ENCODE data around the gene KRTAP5-2. TPM values are rescaled to one million over a fixed set of nuclear protein-coding genes. Genes with fewer than 3 reads are reported as not detected.
A peak's percentile ranks its signal among the peaks of the same experiment; 100 is the strongest.

Gene KRTAP5-2
- total and polyA plus RNA-seq, 7 donors = not detected

GRCh38 chr11:1560649-1561251 is 37.3 kb downstream of the KRTAP5-2 start:
- Histone ChIP-seq H3K9me3 (no peaks in the 10 kb centered on the region), H3K4me1 (peaks cover 44% of the 10 kb centered on the region), H3K36me3 (ENCODE audit: insufficient read depth in 1 of 2, low read depth in 1 of 2) (peaks cover 0 to 48% of the 10 kb centered on the region in 2 donors), H3K27me3 (ENCODE audit: insufficient read depth in 3 of 3, low read length in 2 of 3) (no peaks in the 10 kb centered on the region), H3K4me3 (no peak overlapping the region), H3K27ac (peak overlapping the region; percentile 89)
- ATAC-seq = no peak
- intact Hi-C loops (cut with DNase I) = no loop called here
- WGBS, 3 donors = 74 to 80% (median 76%) methylated on average over 8 of the region's 8 CpGs
- peak in 1 of 2 donors; percentile 49 for DNase-seq
- no peak for TF ChIP-seq CTCF (IDR thresholded peaks at IDR 0.05)

GRCh38 chr11:1560002-1560648 is 38.0 kb downstream of the KRTAP5-2 start:
- 45 to 59% (median 54%) methylated on average over 14 to 15 of the region's 15 CpGs for WGBS, 3 donors
- H3K4me1 ChIP-seq = peaks cover 44% of the 10 kb centered on the region
- H3K27me3 ChIP-seq (ENCODE audit: insufficient read depth in 3 of 3, low read length in 2 of 3) = no peaks in the 10 kb centered on the region
- no peak overlapping the region for H3K4me3 ChIP-seq
- no peak for TF ChIP-seq CTCF (IDR thresholded peaks at IDR 0.05)
- H3K27ac ChIP-seq = peak overlapping the region; percentile 89
- DNase-seq (no peak), ATAC-seq (peak in 1 of 4 donors; percentile 6)
- H3K9me3 ChIP-seq = no peaks in the 10 kb centered on the region
- peaks cover 0 to 48% of the 10 kb centered on the region in 2 donors for H3K36me3 ChIP-seq (ENCODE audit: insufficient read depth in 1 of 2, low read depth in 1 of 2)
- intact Hi-C loops (cut with DNase I) = no loop called here

- intact Hi-C loops (cut with DNase I) = no loop called here
- peaks cover 40% of the 10 kb centered on the region for H3K4me1 ChIP-seq
- H3K27ac ChIP-seq = peak overlapping the region; percentile 89
- DNase-seq (peak; percentile 94 to 97), ATAC-seq (peak; percentile 90 to 92 (median 92))
- no peaks in the 10 kb centered on the region for H3K27me3 ChIP-seq (ENCODE audit: insufficient read depth in 3 of 3, low read length in 2 of 3)
- peaks cover 0 to 48% of the 10 kb centered on the region in 2 donors for H3K36me3 ChIP-seq (ENCODE audit: insufficient read depth in 1 of 2, low read depth in 1 of 2)
- H3K9me3 ChIP-seq = no peaks in the 10 kb centered on the region
- H3K4me3 ChIP-seq = peak overlapping the region; percentile 42
- TF ChIP-seq CTCF (IDR thresholded peaks at IDR 0.05) = no peak
- 19 to 35% (median 22%) methylated on average over 26 to 29 of the region's 29 CpGs for WGBS, 3 donors
Observed at GRCh38 chr11:1559111-1559951, 38.8 kb downstream of the KRTAP5-2 start.

- ATAC-seq (no peak), DNase-seq (no peak)
- peak overlapping the region; percentile 89 for H3K27ac ChIP-seq
- H3K36me3 ChIP-seq (ENCODE audit: insufficient read depth in 1 of 2, low read depth in 1 of 2) = peaks cover 0 to 44% of the 10 kb centered on the region in 2 donors
- no peak for TF ChIP-seq CTCF (IDR thresholded peaks at IDR 0.05)
- H3K4me3 ChIP-seq = peak overlapping the region; percentile 42
- WGBS, 3 donors = 48 to 53% (median 49%) methylated on average over 11 to 12 of the region's 12 CpGs
- no peaks in the 10 kb centered on the region for H3K27me3 ChIP-seq (ENCODE audit: insufficient read depth in 3 of 3, low read length in 2 of 3)
- H3K4me1 ChIP-seq = peaks cover 38% of the 10 kb centered on the region
- no peaks in the 10 kb centered on the region for H3K9me3 ChIP-seq
- intact Hi-C loops (cut with DNase I) = no loop called here
Observed at GRCh38 chr11:1558775-1559110, 39.4 kb downstream of the KRTAP5-2 start.

Measured in psoas muscle (tissue), 8 donors.